ENCODE measurements around the gene SLC1A4.
"Not testable (repeated sequence)": the region's sequence is repeated elsewhere in the genome, so short reads cannot be mapped to it uniquely, and the experiment has no call there.

The SLC1A4 gene

GRCh38 chr2:64995041-64995440 lies 5.8 kb downstream of the SLC1A4 start:
- DNase-seq = no peak

GRCh38 chr2:64996871-64997307 lies 7.7 kb downstream of the SLC1A4 start:
- DNase-seq = peak; percentile 26

- DNase-seq = no peak
These were observed 9.5 kb downstream of the SLC1A4 start for GRCh38 chr2:64998658-64999061.

GRCh38 chr2:64999754-65000153 lies 10.6 kb downstream of the SLC1A4 start:
- no peak for DNase-seq

GRCh38 chr2:65000644-65001043 lies 11.4 kb downstream of the SLC1A4 start:
- no peak for DNase-seq

GRCh38 chr2:65003037-65003436 lies 13.8 kb downstream of the SLC1A4 start:
- DNase-seq = no peak

- not testable (repeated sequence) for DNase-seq
These were observed 15.0 kb downstream of the SLC1A4 start for GRCh38 chr2:65004232-65004631.

- no peak for DNase-seq
These were observed 24.6 kb downstream of the SLC1A4 start for GRCh38 chr2:65013776-65014175.

- DNase-seq = no peak
These were observed 26.5 kb downstream of the SLC1A4 start for GRCh38 chr2:65015731-65016130.

- no peak for DNase-seq
These were observed 27.6 kb downstream of the SLC1A4 start for GRCh38 chr2:65016789-65017188.

GRCh38 chr2:65017335-65017734 lies 28.1 kb downstream of the SLC1A4 start:
- DNase-seq = no peak

- DNase-seq = no peak
These were observed 29.0 kb downstream of the SLC1A4 start for GRCh38 chr2:65018141-65018582.

- no peak for DNase-seq
These were observed 29.8 kb downstream of the SLC1A4 start for GRCh38 chr2:65019010-65019409.

- no peak for DNase-seq
These were observed 30.5 kb downstream of the SLC1A4 start for GRCh38 chr2:65019675-65020195.

GRCh38 chr2:65020251-65020650 lies 31.1 kb downstream of the SLC1A4 start:
- DNase-seq = not testable (repeated sequence)

GRCh38 chr2:65020943-65021528 lies 31.8 kb downstream of the SLC1A4 start:
- DNase-seq = no peak

- DNase-seq = no peak
These were observed 32.5 kb downstream of the SLC1A4 start for GRCh38 chr2:65021709-65022108.

- no peak for DNase-seq
These were observed 33.0 kb downstream of the SLC1A4 start for GRCh38 chr2:65022189-65022588.

GRCh38 chr2:65023742-65024141 lies 34.5 kb downstream of the SLC1A4 start:
- DNase-seq = no peak

- no peak for DNase-seq
These were observed 35.1 kb downstream of the SLC1A4 start for GRCh38 chr2:65024149-65024829.

- no peak for DNase-seq
These were observed 36.4 kb downstream of the SLC1A4 start for GRCh38 chr2:65025453-65026123.

GRCh38 chr2:65026154-65026553 lies 37.0 kb downstream of the SLC1A4 start:
- DNase-seq = no peak

GRCh38 chr2:65026704-65027464 lies 37.7 kb downstream of the SLC1A4 start:
- DNase-seq = no peak
